GM12878 (cell line): Measurements from ENCODE around the gene TOMM22.

ENCODE experiments used
- ATF3 ChIP-seq: IDR thresholded peaks from 2 replicates; pipeline ENCODE4 v1.6.1; 2011; ENCODE audit warnings: low read depth, mild to moderate bottlenecking, low read length, moderate library complexity, borderline replicate concordance; ENCODE audit errors: extremely low read depth
- MAX ChIP-seq: IDR thresholded peaks from 2 replicates; pipeline ENCODE4 v1.6.1; 2012; ENCODE audit warnings: low read depth, low read length, improper control_type of control experiment
- POLR2AphosphoS5 ChIP-seq: IDR thresholded peaks from 2 replicates; pipeline ENCODE4 v1.6.1; 2011; ENCODE audit warnings: mild to moderate bottlenecking, low read length, inconsistent platforms

GRCh38 chr22:38696606-38697424, 15.1 kb downstream of the TOMM22 start:
- TF ChIP-seq POLR2AphosphoS5 (no peak), ATF3 (no peak), MAX (no peak)
